ENCODE measurements around the gene C5AR2.
"Not testable (repeated sequence)": the region's sequence is repeated elsewhere in the genome, so short reads cannot be mapped to it uniquely, and the experiment has no call there.

The C5AR2 gene

DNA sequence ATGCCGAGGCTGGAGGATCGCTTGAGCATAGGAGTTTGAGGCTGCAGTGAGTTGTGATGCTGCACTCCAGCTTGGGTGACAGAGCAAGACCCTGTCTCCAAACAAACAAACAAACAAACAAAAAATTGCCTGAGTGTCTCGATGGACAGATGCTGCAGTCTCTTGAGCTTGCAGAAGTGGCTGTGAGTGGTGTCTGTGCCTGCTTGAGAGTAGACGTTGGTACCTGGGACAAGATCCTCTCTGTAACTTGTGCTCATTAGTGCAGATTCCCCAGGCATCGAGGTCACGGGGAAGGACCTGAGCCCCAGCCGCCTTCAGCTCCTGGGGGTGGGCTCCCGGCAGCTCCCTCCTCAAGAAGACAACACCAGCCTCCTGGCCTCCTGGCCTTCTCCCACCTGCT is 8.6 kb upstream of the C5AR2 start:
- DNase-seq (ENCODE audit: low read depth, low spot score): no peak

DNA sequence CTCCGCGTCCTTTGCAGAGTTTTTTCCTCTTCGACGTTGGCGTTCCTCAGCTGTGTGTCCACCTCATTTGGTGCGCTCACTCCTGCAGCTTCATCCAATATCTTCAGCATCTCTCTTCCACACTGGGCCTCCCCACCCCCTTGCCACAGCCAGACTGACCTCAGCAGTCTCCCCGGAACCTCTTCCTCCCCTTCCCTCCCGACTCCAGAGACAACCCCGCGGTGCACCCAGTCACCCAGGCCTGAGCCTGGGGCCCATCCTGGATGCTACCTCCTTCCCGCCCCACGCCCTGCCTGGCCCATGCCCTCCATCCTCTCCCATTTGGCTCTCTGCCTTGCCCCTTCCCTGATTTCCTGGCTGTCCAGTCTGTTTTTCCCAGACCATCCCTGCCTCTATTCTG is 8.1 kb upstream of the C5AR2 start:
- no peak for DNase-seq (ENCODE audit: low read depth, low spot score)

DNA sequence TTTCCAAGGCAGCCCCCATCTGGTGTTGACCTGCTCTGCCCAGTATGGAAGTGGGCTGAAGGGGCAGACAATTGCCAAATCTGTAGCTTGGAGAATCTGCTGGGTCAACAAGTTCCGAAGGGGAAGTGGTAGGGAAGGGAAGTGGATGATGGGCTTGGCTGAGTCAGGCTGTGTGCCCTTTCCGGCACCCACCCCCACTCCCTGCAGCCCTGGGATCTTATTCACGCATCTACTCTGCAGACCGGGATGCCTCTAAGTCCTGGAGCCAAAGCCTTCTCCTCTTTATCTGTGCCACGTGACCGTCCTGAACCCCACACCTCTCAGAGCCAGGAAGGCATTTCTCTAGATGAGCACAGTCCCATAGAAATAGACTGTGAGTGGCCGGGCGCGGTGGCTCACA is 7.5 kb upstream of the C5AR2 start:
- DNase-seq (ENCODE audit: low read depth, low spot score): no peak

DNA sequence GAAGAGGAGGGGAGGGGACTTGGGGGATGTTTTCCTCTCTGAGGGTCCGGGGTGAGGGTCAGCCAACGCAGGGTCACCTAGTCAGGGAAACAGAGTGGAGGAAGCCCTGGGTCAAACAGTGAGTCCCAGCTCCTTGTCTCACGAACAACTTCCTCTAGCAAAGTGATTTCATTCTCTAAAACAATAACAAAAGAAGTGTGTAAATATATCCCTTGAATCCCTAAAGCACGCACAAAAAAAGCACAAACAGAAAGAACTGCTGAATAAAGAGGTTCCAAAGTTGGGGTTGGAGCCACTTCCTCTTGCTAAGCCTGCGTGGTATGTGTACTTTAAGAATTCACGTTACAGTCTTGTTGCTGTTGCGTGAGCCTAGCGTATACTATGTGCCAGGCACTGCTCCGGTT is 1.5 kb upstream of the C5AR2 start:
- no peak for DNase-seq (ENCODE audit: low read depth, low spot score)

DNA sequence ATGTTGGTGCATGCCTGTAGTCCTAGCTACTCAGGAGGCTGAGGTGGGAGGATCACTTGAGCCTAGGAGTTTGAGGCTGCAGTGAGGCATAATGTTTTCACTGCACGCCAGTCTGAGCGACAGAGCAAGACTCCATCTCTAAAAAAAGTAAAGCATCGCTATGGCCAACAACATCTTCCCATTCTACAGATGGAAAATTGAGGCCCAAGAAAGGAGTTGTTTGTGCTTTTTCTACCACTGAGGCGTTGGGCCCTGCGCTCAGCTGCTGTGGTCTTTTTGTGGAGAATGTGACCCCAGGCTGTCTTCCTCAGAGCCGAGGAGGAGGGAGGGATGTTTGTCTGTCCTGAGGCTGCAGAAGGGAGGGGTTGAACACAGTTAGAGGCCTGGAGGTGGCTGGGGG is 485 bp upstream of the C5AR2 start:
- no peak for DNase-seq (ENCODE audit: low read depth, low spot score)

DNA sequence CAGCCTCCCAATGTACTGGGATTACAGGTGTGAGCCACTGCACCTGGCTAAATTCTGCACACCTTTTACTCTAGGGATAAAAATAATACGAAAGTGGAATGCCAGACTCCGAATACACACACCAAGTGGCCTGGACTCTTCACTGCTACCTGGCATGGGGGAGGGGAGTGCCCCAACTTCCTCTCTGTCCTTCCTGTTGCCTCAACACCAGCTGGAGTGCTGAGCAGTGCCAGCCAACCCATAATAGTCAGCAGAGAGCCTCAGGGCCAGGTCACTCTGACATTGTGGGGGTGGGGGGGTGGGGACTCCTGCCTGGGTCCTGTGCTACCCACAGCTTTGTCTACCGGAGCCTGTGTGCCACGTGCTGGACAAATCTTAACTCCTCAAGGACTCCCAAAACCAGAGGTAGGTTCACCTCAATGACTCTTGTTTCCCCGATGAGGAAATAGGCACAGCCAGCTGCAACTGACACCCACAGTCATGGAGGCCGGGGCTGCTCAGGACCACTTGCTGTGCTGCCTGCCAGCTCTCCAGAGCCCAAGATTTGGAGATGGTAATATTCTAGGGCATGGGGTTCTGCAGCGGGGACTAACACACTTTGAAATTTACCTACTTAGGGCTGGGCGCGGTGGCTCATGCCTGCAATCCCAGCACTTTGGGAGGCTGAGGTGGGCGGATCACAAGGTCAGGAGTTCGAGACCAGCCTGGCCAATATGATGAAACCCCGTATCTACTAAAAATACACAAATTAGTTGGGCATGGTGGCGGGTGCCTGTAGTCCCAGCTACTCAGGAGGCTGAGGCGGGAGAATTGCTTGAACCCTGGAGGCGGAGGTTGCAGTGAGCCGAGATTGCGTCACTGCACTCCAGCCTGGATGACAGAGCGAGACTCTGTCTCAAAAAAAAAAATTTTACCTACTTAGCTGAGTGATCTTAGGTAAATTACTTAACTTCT is 5.1 kb downstream of the C5AR2 start:
- not testable (repeated sequence) for DNase-seq (ENCODE audit: low read depth, low spot score)

DNA sequence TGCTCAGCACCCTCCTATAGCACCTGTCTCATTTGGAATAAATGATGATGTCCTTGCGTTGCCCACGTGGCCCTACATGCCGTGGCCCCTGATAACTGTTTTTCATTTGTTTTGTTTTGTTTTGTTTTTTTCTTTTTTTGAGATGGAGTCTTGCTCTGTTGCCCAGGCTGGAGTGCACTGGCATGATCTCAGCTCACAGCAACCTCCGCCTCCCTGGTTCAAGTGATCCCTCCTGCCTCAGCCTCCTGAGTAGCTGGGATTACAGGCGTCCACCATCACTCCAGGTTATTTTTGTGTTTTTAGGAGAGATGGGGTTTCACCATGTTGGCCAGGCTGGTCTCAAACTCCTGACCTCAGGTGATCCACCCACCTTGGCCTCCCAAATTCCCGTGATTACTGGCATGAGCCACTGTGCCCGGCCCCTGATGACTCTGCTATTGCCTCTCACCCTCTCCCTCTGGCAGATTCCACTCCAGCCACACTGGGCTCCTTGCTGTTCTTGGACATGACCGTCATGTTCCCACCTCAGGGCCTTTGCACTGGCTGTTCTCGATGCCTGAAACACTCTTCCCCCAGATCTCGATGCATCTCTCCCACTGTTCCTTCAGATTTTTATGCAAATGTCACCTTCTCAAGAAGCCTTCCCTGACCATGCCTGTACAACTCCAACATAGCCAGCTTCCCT is 7.4 kb downstream of the C5AR2 start:
- DNase-seq (ENCODE audit: low read depth, low spot score): no peak

DNA sequence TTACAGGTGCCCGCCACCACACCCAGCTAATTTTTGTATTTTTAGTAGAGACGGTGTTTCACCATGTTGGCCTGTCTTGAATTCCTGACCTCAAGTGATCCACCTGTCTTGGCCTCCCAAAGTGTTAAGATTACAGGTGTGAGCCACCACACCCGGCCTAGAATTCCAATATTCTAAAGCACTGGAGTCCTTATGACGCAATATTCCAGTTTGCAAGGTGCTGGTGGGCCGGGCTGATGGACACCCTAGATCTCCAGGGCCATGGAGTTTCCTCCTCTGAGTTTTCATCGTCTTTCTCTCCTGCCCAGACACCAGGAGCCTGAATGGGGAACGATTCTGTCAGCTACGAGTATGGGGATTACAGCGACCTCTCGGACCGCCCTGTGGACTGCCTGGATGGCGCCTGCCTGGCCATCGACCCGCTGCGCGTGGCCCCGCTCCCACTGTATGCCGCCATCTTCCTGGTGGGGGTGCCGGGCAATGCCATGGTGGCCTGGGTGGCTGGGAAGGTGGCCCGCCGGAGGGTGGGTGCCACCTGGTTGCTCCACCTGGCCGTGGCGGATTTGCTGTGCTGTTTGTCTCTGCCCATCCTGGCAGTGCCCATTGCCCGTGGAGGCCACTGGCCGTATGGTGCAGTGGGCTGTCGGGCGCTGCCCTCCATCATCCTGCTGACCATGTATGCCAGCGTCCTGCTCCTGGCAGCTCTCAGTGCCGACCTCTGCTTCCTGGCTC is 8.7 kb downstream of the C5AR2 start:
- DNase-seq (ENCODE audit: low read depth, low spot score): no peak

DNA sequence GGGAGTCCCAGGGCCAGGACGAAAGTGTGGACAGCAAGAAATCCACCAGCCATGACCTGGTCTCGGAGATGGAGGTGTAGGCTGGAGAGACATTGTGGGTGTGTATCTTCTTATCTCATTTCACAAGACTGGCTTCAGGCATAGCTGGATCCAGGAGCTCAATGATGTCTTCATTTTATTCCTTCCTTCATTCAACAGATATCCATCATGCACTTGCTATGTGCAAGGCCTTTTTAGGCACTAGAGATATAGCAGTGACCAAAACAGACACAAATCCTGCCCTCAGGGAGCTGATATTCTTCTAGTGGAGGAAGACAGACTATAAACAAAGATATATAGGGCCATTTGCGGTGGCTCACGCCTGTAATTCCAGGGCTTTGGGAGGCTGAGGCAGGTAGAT is 9.8 kb downstream of the C5AR2 start:
- no peak for DNase-seq (ENCODE audit: low read depth, low spot score)

DNA sequence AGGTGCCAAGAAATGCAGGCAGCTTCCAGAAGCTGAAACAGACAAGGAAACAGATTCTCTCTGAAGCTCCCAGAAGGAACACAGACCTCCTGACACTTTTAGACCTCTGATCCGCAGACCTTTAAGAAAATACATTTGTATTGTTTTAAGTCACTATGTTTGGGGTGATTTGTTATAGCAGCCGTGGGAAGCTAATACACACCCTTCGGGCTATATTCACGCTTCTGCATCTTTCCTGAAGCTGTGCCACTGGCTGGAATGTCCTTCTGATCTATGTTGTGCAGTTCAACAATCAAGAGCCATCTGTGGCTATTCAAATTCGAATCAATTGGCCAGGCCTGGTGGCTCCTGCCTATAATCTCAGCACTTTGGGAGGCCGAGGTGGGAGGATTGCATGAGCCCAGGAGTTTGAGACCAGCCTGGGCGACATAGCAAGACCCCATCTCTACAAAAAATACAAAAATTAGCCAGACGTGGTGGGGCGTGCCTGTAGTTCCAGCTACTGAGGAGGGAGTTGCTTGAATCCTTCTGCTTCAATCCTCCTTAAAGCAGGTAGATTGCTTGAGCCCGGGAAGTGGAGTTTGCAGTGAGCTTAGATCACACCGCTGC is 11.3 kb downstream of the C5AR2 start:
- no peak for DNase-seq (ENCODE audit: low read depth, low spot score)

DNA sequence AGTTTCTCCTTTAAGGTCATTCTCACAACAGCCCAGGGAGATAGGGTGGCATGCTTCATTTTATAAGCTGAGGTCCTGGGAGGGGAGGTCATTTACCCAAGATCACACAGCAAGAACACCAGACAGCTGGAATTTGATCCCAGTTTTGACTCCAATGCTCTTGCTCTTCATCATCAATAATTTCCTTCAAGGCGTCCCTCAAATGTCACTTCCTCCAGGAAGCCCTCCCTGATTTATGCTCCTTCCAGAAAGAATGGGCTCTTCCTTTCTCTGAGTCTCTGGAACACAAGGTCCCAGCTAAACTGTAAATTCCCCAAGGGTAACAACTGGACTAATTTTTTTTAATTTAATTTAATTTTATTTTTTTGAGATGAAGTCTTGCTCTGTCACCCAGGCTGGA is 12.4 kb downstream of the C5AR2 start:
- DNase-seq (ENCODE audit: low read depth, low spot score): no peak

DNA sequence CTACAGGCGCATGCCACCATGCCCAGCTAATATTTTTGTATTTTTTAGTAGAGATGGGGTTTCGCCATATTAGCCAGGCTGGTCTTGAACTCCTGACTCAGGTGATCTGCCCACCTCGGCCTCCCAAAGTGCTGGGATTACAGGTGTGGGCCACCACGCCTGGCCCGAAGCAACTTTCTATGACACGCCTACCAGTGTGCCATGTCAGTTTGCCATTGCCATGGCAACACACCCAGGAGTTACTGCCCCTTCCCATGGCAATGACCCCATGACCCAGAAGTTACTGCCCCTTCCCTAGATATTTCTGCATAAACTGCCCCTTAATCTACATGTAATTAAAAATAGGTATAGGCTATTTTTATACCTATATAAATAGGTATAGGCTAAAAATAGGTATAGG is 14.0 kb downstream of the C5AR2 start:
- not testable (repeated sequence) for DNase-seq (ENCODE audit: low read depth, low spot score)

DNA sequence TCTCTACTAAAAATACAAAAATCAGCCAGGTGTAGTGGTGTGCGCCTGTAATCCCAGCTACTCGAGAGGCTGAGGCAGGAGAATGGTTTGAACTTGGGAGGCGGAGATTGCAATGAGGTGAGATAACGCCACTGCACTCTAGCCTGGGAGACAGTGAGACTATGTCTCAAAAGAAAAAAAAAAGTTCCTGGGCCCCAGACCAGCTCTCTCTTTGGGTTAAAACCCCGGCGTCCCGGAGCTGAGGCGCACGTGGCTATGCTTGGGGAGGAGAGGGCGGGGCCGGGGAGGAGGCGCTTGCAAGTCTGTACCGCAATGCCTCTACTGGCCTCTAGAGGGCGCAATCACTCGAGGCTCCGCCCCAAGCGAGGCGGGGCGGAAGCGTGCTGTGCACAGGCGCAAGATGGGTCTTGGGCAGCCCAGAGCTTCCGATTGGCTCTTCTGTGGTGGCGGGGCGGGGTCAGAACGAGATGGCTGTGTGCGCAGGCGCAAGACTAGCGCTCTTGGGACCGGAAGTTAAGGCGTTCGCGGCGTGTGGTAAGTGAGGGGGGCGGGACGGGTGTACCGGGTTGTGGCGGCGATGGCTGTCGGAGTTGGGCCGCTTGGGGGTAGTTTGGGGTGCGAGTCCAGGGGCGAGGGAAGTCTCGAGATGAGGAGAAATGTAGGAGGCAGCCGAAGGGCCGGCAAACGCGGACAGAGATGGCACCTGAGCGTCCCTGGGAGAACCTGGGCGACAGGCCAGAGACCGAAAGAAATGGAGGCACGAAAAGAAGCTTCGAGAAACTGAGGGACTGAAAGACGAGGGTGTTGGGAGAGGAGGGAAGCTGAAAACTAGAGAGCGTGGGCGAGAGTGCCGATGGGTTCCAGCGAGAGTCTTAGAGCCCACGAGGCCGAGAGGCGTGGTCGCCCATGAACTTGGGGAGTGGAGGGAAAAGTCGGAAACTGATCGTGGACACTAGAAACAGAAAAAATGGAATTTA is 17.1 kb downstream of the C5AR2 start, which contains the start of gene DHX34:
Gene DHX34, plus strand, starts transcription at position 497 of the 977 bp plus-strand sequence. CDS start 3,716 bp downstream, outside the sequence.
- peak; percentile 97 for DNase-seq (ENCODE audit: low read depth, low spot score)

DNA sequence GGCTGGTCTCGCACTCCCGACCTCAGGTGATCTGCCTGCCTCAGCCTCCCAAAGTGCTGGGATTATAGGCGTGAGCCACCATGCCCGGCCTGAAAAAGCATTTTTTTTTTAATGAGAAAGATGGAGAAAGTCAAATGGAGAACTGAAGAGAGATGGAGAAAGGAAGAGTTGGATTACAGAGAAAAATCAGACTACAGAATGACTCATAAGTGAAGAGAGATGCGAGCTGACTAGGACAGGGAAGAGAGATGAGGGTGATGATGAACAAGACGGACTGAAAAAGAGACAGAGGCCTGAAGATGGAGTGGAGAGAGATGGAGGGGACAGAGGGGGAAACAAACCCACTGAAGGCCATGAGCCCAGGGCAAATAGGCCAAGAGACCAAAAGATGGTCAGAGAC is 18.7 kb downstream of the C5AR2 start:
- no peak for DNase-seq (ENCODE audit: low read depth, low spot score)

DNA sequence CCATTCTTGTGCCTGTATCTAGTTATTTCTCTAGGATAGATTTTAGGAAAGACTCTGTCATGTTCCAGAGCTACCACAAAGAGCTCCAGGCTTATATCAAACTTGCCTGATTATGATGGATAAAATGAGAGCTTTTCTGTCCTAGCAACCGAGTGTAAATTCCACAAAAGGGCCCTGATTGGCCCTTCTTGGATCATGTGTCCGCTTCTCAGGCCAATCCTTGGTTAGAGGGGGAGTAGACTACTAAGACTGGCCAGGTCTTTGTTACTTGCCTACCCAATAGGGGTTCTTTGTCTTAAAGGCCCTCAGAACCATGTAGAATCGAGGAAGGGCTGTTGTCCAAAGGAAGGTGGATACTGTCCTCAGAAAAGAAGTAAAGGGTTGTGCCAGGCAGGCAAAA is 19.6 kb downstream of the C5AR2 start:
- DNase-seq (ENCODE audit: low read depth, low spot score): no peak

DNA sequence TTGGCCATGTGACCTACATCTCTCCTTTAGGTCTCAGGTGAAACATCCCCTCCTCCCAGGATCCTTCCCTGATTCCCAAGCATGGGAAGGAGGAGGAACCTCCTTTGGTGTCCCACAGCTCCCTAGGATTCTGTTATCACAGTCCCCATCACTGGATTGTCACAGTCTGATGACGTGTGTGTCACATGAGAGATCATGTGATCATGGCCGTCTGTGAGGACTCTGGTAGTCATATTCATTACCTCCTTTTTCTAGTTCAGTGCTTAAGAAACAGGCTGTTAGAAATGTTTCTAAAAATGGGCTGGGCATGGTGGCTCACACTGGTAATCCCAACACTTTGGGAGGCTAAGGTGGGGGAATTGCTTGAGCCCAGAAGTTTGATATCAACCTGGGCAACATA is 20.1 kb downstream of the C5AR2 start:
- no peak for DNase-seq (ENCODE audit: low read depth, low spot score)

DNA sequence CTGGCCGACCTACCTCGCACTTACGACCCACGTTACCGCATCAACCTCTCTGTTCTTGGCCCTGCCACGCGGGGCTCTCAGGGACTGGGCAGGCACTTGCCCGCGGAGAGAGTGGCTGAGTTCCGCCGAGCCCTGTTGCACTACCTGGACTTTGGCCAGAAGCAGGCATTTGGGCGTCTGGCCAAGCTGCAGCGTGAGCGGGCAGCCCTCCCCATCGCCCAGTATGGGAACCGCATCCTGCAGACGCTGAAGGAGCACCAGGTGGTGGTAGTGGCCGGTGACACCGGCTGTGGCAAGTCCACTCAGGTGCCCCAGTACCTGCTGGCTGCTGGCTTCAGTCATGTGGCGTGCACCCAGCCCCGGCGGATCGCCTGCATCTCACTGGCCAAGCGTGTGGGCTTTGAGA is 21.3 kb downstream of the C5AR2 start:
- no peak for DNase-seq (ENCODE audit: low read depth, low spot score)

DNA sequence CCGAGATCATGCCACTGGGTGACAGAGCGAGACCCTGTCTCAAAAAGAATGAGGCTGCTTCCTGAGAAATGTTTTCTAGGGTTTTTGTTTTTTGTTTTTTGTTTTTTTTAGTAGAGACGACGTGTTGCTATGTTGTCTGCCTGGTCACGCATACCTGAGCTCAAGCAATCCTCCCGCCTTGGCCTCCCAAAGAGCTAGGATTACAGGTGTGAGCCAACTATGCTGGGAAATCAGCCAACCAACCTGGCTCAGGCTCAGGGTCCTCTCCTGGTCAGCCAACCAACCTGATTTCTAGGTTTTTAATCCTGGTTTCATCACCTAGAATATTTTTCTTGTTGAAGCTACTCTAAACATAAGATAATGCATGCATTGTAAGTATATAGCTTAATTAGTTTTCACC is 24.9 kb downstream of the C5AR2 start:
- DNase-seq (ENCODE audit: low read depth, low spot score): no peak

DNA sequence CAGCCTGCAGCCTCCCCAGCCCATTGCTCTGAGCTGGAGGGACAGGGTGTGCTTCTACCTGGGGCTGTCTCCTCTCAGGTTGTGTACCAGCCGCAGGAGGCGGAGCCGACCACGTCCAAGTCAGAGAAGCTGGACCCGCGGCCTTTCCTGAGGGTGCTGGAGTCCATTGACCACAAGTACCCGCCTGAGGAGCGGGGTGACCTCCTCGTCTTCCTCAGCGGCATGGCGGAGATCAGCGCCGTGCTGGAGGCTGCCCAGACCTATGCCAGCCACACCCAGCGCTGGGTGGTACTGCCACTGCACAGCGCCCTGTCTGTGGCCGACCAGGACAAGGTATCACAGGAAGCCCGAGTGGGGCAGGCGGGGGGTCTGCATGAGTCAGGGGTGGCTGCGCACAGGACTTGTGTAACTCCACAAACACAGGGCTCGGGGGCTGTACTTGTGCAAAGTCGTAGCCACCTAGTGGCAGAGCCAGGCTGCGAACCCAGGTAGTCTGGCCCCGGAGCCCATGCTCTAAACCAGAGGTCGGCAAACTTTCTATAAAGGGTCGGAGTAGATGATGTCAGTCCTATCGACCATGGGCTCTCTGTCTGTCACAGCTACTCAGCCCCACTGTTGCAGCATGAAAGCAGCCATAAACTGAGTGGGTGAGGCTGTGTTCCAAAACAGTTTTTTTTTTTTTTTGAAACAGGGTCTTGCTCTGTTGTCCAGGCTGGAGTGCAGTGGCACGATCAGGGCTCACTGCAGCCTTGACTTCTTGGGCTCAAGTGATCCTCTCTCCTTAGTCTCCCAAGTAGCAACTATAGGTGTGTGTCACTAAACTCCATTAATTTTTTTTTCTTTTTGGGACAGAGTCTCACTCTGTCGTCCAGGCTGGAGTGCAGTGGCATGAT is 26.1 kb downstream of the C5AR2 start:
- no peak for DNase-seq (ENCODE audit: low read depth, low spot score)

DNA sequence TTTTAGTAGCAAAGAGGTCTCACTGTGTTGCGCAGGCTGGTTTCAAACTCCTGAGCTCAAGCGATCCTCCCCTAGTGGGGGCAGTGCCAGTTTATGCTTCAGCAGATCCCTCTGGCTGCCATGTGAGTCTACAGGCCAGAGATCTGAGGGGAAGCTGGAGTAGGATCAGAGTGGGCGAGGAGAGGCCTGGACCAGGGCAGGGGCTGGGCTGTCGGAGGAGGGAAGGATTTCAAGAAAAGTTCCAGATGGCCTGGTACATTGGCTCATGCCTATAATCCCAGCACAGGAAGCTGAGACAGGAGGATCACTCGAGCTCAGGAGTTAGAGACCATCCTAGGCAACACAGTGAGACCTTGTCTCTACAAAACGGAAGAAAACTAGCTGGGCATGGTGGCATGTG is 27.0 kb downstream of the C5AR2 start:
- no peak for DNase-seq (ENCODE audit: low read depth, low spot score)
